Non-pigmented ciliary epithelial cell (primary cell): ENCODE results near the gene INSM1.

ENCODE experiments used
- DNase-seq: peaks from one replicate; pipeline ENCODE4 v3.0.0-alpha.2; 2010; ENCODE audit warnings: low read depth

The INSM1 gene

GRCh38 chr20:20362774-20363433 is 5.0 kb upstream of the INSM1 start:
- no peak for DNase-seq

GRCh38 chr20:20363434-20363798 is 4.5 kb upstream of the INSM1 start:
- DNase-seq, result no peak

- DNase-seq, result no peak
These were observed 3.9 kb upstream of the INSM1 start for GRCh38 chr20:20363799-20364592.

GRCh38 chr20:20364593-20365479 is 3.1 kb upstream of the INSM1 start:
- no peak for DNase-seq

- DNase-seq, result no peak
These were observed 2.3 kb upstream of the INSM1 start for GRCh38 chr20:20365480-20366161.

GRCh38 chr20:20366551-20366875 is 1.4 kb upstream of the INSM1 start:
- DNase-seq, result no peak

- DNase-seq, result no peak
These were observed 879 bp upstream of the INSM1 start for GRCh38 chr20:20366876-20367574.

GRCh38 chr20:20368418-20369249 is 730 bp downstream of the INSM1 start:
- no peak for DNase-seq

GRCh38 chr20:20369250-20370093 is 1.6 kb downstream of the INSM1 start:
- no peak for DNase-seq

GRCh38 chr20:20370094-20370575 is 2.2 kb downstream of the INSM1 start:
- no peak for DNase-seq

- DNase-seq, result no peak
These were observed 3.2 kb downstream of the INSM1 start for GRCh38 chr20:20371083-20371482.

- DNase-seq, result no peak
These were observed 3.8 kb downstream of the INSM1 start for GRCh38 chr20:20371681-20372080.

- no peak for DNase-seq
These were observed 5.2 kb downstream of the INSM1 start for GRCh38 chr20:20373091-20373571.

GRCh38 chr20:20375862-20376261 is 8.0 kb downstream of the INSM1 start:
- no peak for DNase-seq

- DNase-seq, result no peak
These were observed 18.3 kb downstream of the INSM1 start for GRCh38 chr20:20386192-20386591.

- no peak for DNase-seq
These were observed 22.5 kb downstream of the INSM1 start for GRCh38 chr20:20390393-20390792.

- no peak for DNase-seq
These were observed 23.2 kb downstream of the INSM1 start for GRCh38 chr20:20391115-20391514.

GRCh38 chr20:20391766-20392165 is 23.9 kb downstream of the INSM1 start:
- DNase-seq, result no peak
